Measurements from ENCODE around the gene HIVEP1.

DNA sequence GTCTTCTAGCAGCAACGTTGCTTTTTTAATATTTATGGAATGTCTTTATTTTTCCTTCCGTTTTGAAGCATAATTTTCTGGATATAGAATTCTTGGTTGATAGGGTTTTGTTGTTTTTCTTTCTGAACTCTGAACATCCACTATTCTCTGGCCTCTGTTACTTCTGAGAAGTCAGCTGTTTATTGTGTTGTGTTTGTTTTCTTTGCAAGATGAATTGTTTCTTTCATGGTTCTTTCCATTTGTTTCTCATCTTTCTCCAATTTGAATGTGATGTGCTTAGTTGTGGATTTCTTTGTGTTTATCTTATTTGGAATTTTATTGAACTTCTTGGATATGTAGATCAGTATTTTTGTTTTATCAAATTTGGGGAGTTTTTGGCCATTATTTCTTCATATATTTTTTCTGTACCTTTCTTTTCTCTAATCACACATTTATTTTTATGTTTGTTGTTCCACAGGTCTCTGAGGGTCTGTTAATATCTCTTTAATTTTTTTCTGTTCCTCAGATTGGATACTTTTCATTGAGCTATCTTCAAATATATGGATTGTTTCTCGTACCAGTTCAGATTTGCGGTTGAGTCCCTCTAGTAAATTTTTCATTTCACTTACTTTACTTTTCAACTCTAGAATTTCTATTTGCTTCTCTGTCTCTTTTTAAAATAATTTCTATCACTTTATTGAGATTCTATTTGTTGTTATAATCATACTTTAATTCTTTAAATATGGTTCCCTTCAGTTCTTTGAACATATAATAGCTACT, 18.0 kb downstream of the HIVEP1 start:
- no peak for TF ChIP-seq POLR2A (IDR thresholded peaks at IDR 0.05)
- TF ChIP-seq, protein P1, sequence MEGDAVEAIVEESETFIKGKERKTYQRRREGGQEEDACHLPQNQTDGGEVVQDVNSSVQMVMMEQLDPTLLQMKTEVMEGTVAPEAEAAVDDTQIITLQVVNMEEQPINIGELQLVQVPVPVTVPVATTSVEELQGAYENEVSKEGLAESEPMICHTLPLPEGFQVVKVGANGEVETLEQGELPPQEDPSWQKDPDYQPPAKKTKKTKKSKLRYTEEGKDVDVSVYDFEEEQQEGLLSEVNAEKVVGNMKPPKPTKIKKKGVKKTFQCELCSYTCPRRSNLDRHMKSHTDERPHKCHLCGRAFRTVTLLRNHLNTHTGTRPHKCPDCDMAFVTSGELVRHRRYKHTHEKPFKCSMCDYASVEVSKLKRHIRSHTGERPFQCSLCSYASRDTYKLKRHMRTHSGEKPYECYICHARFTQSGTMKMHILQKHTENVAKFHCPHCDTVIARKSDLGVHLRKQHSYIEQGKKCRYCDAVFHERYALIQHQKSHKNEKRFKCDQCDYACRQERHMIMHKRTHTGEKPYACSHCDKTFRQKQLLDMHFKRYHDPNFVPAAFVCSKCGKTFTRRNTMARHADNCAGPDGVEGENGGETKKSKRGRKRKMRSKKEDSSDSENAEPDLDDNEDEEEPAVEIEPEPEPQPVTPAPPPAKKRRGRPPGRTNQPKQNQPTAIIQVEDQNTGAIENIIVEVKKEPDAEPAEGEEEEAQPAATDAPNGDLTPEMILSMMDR (IDR thresholded peaks at IDR 0.05) = no peak

Data from body of pancreas (tissue), 4 donors.